ENCODE results near the gene PTPRT. TPM values are rescaled to one million over a fixed set of nuclear protein-coding genes. Genes with fewer than 3 reads are reported as not detected.

The PTPRT gene
- total and polyA plus RNA-seq, 8 donors = 0.23 to 1.8 (median 0.95) TPM

- whole genome bisulfite sequencing, 2 donors = 82 to 84% methylated on average over 3 of the region's 3 CpGs
- DNase-seq (no peak), FAIRE-seq (no peak), ATAC-seq (no peak)
- no peaks in the 10 kb centered on the region for H3K27me3 ChIP-seq
- TF ChIP-seq CTCF (IDR thresholded peaks at IDR 0.05) = no peak
- intact Hi-C loops (cut with DNase I) = no loop called here
- no peaks in the 10 kb centered on the region for H3K9me3 ChIP-seq
- H3K4me1 ChIP-seq = no peaks in the 10 kb centered on the region
- no peaks in the 10 kb centered on the region for H3K36me3 ChIP-seq
- H3K4me3 ChIP-seq = no peak overlapping the region
- H3K27ac ChIP-seq = no peak overlapping the region
These were observed 481.4 kb downstream of the PTPRT start for GRCh38 chr20:42708266-42708665.

GRCh38 chr20:42706759-42707158, 482.9 kb downstream of the PTPRT start:
- Histone ChIP-seq H3K4me3 (no peak overlapping the region), H3K27me3 (no peaks in the 10 kb centered on the region), H3K36me3 (no peaks in the 10 kb centered on the region), H3K9me3 (no peaks in the 10 kb centered on the region), H3K4me1 (no peaks in the 10 kb centered on the region), H3K27ac (no peak overlapping the region)
- DNase-seq (no peak), FAIRE-seq (no peak), ATAC-seq (no peak)
- intact Hi-C loops (cut with DNase I) = no loop called here
- no peak for TF ChIP-seq CTCF (IDR thresholded peaks at IDR 0.05)
- WGBS, 2 donors = 75 to 100% methylated on average over 1 of the region's 1 CpG

GRCh38 chr20:42705550-42705949, 484.2 kb downstream of the PTPRT start:
- intact Hi-C loops (cut with DNase I) = no loop called here
- H3K9me3 ChIP-seq = no peaks in the 10 kb centered on the region
- H3K36me3 ChIP-seq = no peaks in the 10 kb centered on the region
- no peaks in the 10 kb centered on the region for H3K4me1 ChIP-seq
- H3K4me3 ChIP-seq = no peak overlapping the region
- DNase-seq (no peak), ATAC-seq (no peak), FAIRE-seq (no peak)
- TF ChIP-seq CTCF (IDR thresholded peaks at IDR 0.05) = no peak
- H3K27me3 ChIP-seq = no peaks in the 10 kb centered on the region
- no peak overlapping the region for H3K27ac ChIP-seq

- Histone ChIP-seq H3K4me3 (no peak overlapping the region), H3K27me3 (no peaks in the 10 kb centered on the region), H3K9me3 (no peaks in the 10 kb centered on the region), H3K4me1 (no peaks in the 10 kb centered on the region), H3K27ac (no peak overlapping the region), H3K36me3 (no peaks in the 10 kb centered on the region)
- intact Hi-C loops (cut with DNase I) = no loop called here
- DNase-seq = no peak
- no peak for TF ChIP-seq CTCF (IDR thresholded peaks at IDR 0.05)
- 77% methylated on average over 6 of the region's 6 CpGs for WGBS, 2 donors
- no peak for FAIRE-seq
- ATAC-seq = no peak
These were observed 486.0 kb downstream of the PTPRT start for GRCh38 chr20:42703744-42704143.

- FAIRE-seq (no peak), ATAC-seq (no peak), DNase-seq (no peak)
- H3K4me1 ChIP-seq = no peaks in the 10 kb centered on the region
- H3K4me3 ChIP-seq = no peak overlapping the region
- no peaks in the 10 kb centered on the region for H3K27me3 ChIP-seq
- 71 to 79% methylated on average over 4 of the region's 4 CpGs for WGBS, 2 donors
- H3K27ac ChIP-seq = no peak overlapping the region
- H3K36me3 ChIP-seq = no peaks in the 10 kb centered on the region
- TF ChIP-seq CTCF (IDR thresholded peaks at IDR 0.05) = no peak
- intact Hi-C loops (cut with DNase I) = no loop called here
- H3K9me3 ChIP-seq = no peaks in the 10 kb centered on the region
These were observed 487.8 kb downstream of the PTPRT start for GRCh38 chr20:42701948-42702347.

Data from pancreas (tissue), 10 donors.